DND-41 (cell line): Measurements from ENCODE around the gene SNX9.

Experiments
- ATAC-seq: fragments of 200-7000 bp; cut with Tn5 transposase; 3 replicates; pipeline ENCODE4 v1.9.1; 2021; ENCODE audit warnings: low read depth; ENCODE audit not compliant: insufficient read depth
- DNase-seq: peaks from one replicate; pipeline ENCODE4 v3.0.0-alpha.2; 2020
- H2AFZ ChIP-seq: 2 replicates; pipeline ENCODE4 v1.6.0; 2012; ENCODE audit warnings: low read depth, low read length
- H3K27ac ChIP-seq: 2 replicates; pipeline ENCODE4 v1.5.1; 2012; ENCODE audit warnings: low read length, inconsistent platforms
- H3K27me3 ChIP-seq: fragments of 200-600 bp; sonication (generic); 2 replicates; pipeline ENCODE4 v1.6.0; 2012; ENCODE audit warnings: low read length, mild to moderate bottlenecking, inconsistent platforms; ENCODE audit not compliant: insufficient read depth, poor library complexity
- H3K36me3 ChIP-seq: 2 replicates; pipeline ENCODE4 v1.5.1; 2012; ENCODE audit warnings: low read length, inconsistent platforms; ENCODE audit not compliant: insufficient read depth
- H3K4me1 ChIP-seq: 2 replicates; pipeline ENCODE4 v1.5.1; 2012; ENCODE audit warnings: mild to moderate bottlenecking, low read length; ENCODE audit not compliant: insufficient read depth
- H3K4me2 ChIP-seq: 2 replicates; pipeline ENCODE4 v1.6.0; 2012; ENCODE audit warnings: mild to moderate bottlenecking, moderate library complexity, low read length, inconsistent platforms; ENCODE audit not compliant: insufficient read depth
- H3K4me3 ChIP-seq, 2 experiments: fragments of 200-600 bp in 1 of 2; shearing (Covaris generic) in 1 of 2; 2 replicates each; pipeline ENCODE4 v1.5.1; 2012 to 2016; ENCODE audit warnings: inconsistent platforms in 2 of 2, low read length in 2 of 2, mild to moderate bottlenecking in 2 of 2, low read depth in 1 of 2, moderate library complexity in 1 of 2
- H3K79me2 ChIP-seq: 2 replicates; pipeline ENCODE4 v1.6.0; 2012; ENCODE audit warnings: low read length, inconsistent platforms; ENCODE audit not compliant: insufficient read depth
- H3K9ac ChIP-seq: 2 replicates; pipeline ENCODE4 v1.6.0; 2012; ENCODE audit warnings: low read depth, mild to moderate bottlenecking, inconsistent platforms, low read length, moderate library complexity
- H3K9me3 ChIP-seq: 2 replicates; pipeline ENCODE4 v1.5.1; 2012; ENCODE audit warnings: low read length, moderate library complexity, mild to moderate bottlenecking, inconsistent platforms; ENCODE audit not compliant: insufficient read depth, severe bottlenecking
- H4K20me1 ChIP-seq: 2 replicates; pipeline ENCODE4 v1.6.0; 2012; ENCODE audit warnings: low read length; ENCODE audit not compliant: insufficient read depth
- CTCF ChIP-seq: IDR thresholded peaks from 2 replicates; pipeline ENCODE4 v1.5.1; 2012; ENCODE audit warnings: borderline replicate concordance, low read length, moderate library complexity, mild to moderate bottlenecking; ENCODE audit not compliant: poor library complexity, severe bottlenecking; ENCODE audit errors: extremely low read depth
- EZH2 ChIP-seq: IDR thresholded peaks from 3 replicates; pipeline ENCODE4 v1.6.1; 2012; ENCODE audit warnings: borderline replicate concordance, low read depth, mild to moderate bottlenecking, moderate library complexity, low read length, inconsistent platforms; ENCODE audit not compliant: severe bottlenecking

SNX9 gene

GRCh38 chr6:157961153-157961831, 138.2 kb downstream of the SNX9 start:
- Histone ChIP-seq H3K36me3 (no peaks in the 10 kb centered on the region), H3K27me3 (no peaks in the 10 kb centered on the region), H3K79me2 (peaks cover 5% of the 10 kb centered on the region), H2AFZ (peak overlapping the region; percentile 42; the same call in 1 of the 2 replicates), H3K27ac (peak overlapping the region; percentile 99), H3K4me2 (no peak overlapping the region; the same call in 1 of the 2 replicates), H3K9me3 (peaks cover 25% of the 10 kb centered on the region), H4K20me1 (no peaks in the 10 kb centered on the region), H3K4me3 (no peak overlapping the region), H3K4me1 (peaks cover 37% of the 10 kb centered on the region), H3K9ac (no peak overlapping the region)
- TF ChIP-seq EZH2 (no peak), CTCF (no peak)
- DNase-seq (no peak), ATAC-seq (no peak)

DNA sequence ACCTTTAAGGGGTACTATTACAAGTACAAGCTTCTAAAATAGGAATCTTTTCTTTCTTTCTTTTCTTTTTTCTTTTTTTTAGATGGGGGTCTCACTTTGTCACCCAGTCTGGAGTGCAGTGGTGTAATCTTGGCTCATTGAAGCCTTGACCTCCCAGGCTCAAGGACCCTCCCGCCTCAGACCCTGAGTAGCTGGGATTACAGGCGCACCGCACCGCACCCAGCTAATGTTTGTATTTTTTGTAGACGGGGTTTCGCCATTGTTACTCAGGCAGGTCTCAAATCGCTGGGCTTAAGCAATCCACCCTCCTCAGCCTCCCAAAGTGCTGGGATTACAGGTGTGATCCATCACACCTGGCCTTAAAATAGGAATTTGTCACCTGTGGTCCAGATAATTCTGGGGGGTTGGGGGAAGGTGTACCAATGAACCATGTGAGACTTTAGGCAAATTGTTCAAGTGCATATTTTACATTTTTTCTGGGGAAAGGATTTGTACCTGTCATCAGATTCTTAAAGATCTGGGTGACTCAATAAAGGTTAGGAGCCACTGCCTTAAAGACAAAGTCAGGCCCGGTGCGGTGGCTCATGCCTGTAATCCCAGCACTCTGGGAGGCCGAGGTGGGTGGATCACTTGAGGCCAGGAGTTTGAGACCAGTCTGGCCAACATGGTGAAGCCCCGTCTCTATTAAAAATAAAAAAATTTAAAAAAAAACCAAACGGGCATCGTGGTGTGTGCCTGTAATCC, 139.0 kb downstream of the SNX9 start:
- peak overlapping the region; percentile 99 for H3K27ac ChIP-seq
- H4K20me1 ChIP-seq = no peaks in the 10 kb centered on the region
- peaks cover 5% of the 10 kb centered on the region for H3K79me2 ChIP-seq
- peak overlapping the region in 1 of 2 experiments; percentile 58; a peak in 3 of 4 replicates for H3K4me3 ChIP-seq
- H3K27me3 ChIP-seq = no peaks in the 10 kb centered on the region
- no peak for DNase-seq
- H3K9ac ChIP-seq = peak overlapping the region; percentile 61
- no peaks in the 10 kb centered on the region for H3K36me3 ChIP-seq
- H3K4me2 ChIP-seq = peak overlapping the region; percentile 65
- peaks cover 37% of the 10 kb centered on the region for H3K4me1 ChIP-seq
- ATAC-seq = peak; percentile 8
- H2AFZ ChIP-seq = peak overlapping the region; percentile 82
- H3K9me3 ChIP-seq = peaks cover 25% of the 10 kb centered on the region
- TF ChIP-seq CTCF = no peak
- TF ChIP-seq EZH2 = no peak

- Histone ChIP-seq H3K79me2 (peaks cover 5% of the 10 kb centered on the region), H3K27me3 (no peaks in the 10 kb centered on the region), H4K20me1 (no peaks in the 10 kb centered on the region), H3K27ac (peak overlapping the region; percentile 99), H3K36me3 (no peaks in the 10 kb centered on the region), H3K4me2 (peak overlapping the region; percentile 65), H3K4me1 (peaks cover 37% of the 10 kb centered on the region), H3K4me3 (peak overlapping the region; percentile 14 to 58; a peak in 3 of 4 replicates), H3K9ac (peak overlapping the region; percentile 61), H2AFZ (peak overlapping the region; percentile 82), H3K9me3 (peaks cover 21% of the 10 kb centered on the region)
- TF ChIP-seq CTCF = peak; percentile 44
- TF ChIP-seq EZH2 = no peak
- peak; percentile 76 for DNase-seq
- peak; percentile 80 for ATAC-seq
Measured at GRCh38 chr6:157962601-157963302, 139.7 kb downstream of the SNX9 start.
